Stimulated activated CD8-positive, alpha-beta memory T cell treated with anti-CD3 and anti-CD28 coated beads, Interleukin-12 subunit alpha, Interleukin-12 subunit beta, amount 100 ng/mL, for 24 hours (primary cell): ENCODE measurements around the gene UNC13C.
"Not testable (repeated sequence)": the region's sequence is repeated elsewhere in the genome, so short reads cannot be mapped to it uniquely, and the experiment has no call there.

ENCODE experiments used
- DNase-seq: peaks from one replicate; pipeline ENCODE4 v3.0.0-alpha.2; 2020; ENCODE audit errors: extremely low read depth

UNC13C gene

DNA sequence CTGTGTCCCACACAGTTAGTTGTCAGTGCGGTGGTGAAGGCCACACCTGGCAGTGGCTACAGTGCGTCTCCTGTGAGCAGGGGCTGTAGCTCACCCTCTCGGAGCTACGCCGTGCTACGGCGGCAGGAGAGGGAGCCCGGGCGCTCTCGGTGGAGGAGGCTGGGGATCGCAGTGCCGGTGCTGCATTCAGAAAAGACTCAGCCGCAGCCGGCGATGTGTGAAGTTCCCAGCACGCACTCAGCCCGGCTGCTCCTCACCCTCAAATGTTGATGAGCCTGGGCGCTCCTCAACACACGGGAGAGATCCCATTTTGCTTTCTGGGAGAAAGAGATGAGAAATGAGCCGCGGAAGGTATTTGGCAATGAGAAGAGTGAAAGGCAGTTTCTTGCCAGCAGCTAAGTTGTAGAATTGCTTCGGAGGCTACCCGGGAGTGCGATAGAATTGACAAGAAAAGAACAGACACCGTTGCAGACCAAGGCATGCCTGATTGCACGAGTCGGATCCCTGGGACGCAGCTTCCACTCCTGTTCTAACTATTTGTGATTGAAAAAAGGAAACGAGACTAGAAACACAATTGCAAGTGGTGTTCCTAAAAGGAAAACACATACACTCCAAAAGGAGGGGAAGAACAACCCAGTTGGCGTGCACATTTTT, at the start of gene UNC13C:
Gene UNC13C, plus strand, starts transcription at position 189 of the 654 bp plus-strand sequence. CDS start 34,463 bp downstream, outside the sequence.
- DNase-seq, result no peak

DNA sequence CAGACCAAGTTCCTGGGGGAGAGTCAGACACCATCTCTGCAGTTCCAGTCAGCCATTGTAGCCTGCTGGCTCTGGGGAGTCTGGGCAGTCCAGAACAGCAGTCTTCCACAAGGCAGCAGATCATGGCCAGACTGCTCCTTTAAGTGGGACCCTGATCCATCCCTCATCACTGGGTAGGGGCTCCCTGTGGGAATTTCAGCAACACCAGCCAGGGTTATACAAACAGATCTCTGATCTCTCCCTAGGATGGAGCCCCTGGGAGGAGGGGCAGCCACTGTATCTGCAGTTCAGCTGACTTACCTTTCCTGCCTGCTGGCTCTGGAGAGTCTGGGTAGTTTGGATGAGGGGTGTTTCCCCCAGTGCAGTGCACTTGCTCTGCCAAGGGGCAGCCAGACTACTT, 42.1 kb upstream of the UNC13C start:
- no peak for DNase-seq

DNA sequence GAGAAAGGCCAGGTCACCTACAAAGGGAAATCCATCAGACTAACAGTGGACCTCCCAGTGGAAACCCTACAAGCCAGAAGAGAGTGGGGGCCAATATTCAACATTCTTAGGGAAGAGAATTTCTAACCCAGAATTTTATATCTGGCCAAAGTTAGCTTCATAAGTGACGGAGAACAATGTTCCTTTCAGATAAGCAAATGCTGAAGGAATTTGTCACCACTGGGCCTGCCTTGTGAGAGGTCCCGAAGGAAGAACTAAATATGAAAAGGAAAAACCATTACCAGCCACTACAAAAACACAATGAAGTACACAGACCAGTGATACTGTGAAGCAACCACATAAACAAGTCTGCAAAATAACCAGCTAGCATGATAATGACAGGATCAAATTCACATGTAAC, 40.6 kb upstream of the UNC13C start:
- not testable (repeated sequence) for DNase-seq

GRCh38 chr15:53950572-53950971, 27.7 kb upstream of the UNC13C start:
- DNase-seq, result no peak

DNA sequence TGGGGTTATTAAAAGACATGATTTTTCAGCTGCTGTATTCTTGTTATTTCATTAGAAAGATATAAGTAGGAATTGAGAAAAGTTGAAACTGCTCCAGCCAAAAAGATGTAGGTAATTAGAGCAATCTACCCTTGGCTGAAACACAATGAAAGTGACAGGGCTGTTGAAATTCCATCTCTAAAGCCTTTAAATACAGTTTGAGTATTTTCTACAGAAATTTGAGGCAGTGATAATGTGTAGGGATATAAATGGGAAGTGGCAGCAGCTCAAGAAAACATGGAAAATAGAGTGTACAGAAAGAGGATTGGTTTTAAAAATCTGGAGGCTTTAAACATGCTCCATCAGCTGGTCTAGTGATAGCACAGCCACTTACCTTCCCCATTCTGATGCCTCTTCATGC, 22.8 kb upstream of the UNC13C start:
- DNase-seq, result no peak

- DNase-seq, result no peak
These were observed 15.3 kb upstream of the UNC13C start for GRCh38 chr15:53962646-53963561.

DNA sequence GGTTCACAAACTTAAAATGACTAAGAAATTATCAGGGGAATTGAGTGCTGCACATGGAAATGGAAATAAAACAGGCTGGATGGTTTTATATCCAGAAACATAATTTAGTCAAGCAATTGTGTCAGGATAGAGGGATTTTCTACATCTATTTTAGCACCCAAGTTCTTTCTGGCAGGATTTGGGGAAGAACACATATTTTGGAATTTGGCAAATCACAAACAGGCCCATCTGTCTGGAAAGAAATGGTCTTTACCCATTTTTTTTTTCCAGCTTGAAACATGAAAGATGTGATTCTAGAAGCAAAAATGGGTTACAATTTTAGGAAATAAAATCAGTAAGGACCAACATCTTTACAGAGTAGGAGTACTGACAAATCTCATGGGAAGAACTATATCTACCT, 14.4 kb upstream of the UNC13C start:
- no peak for DNase-seq

DNA sequence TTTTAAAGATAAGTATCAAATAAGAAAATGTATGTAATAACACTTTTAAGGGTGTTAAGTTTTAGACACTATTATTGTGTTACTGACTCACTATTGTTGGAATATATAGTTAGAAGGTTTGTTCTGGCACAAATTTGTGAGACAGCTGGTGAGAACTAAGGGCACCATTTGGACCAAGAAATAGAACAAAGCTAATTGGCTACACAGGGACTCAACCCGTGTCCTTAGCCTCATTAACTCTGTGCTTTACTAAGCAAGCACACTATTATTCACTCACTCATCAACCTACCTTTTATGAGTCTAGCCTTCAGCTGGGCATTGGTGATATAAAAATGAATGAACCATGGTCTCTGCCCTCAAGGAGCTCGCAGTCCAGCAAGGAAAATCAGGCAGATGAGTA, 4.1 kb upstream of the UNC13C start:
- no peak for DNase-seq

DNA sequence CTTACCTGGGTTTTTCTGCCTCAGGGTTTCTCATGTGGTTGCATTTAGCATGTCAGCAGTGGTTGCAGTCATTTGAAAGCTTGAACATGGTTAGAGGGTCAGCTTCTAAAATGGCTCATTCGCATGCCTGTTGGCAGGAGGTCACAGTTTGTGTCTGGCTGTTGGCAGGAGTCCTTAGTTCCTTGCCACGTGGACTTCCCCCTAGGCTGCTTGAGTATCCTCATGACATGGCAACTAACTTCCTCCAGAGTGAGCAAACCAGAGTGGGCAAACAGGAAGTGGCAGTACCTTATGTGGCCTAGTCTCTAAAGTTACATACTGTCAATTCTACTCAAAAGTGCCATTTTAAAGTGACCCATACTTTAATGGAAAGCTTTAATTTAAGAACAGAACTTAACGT, 3.4 kb upstream of the UNC13C start:
- DNase-seq, result no peak

DNA sequence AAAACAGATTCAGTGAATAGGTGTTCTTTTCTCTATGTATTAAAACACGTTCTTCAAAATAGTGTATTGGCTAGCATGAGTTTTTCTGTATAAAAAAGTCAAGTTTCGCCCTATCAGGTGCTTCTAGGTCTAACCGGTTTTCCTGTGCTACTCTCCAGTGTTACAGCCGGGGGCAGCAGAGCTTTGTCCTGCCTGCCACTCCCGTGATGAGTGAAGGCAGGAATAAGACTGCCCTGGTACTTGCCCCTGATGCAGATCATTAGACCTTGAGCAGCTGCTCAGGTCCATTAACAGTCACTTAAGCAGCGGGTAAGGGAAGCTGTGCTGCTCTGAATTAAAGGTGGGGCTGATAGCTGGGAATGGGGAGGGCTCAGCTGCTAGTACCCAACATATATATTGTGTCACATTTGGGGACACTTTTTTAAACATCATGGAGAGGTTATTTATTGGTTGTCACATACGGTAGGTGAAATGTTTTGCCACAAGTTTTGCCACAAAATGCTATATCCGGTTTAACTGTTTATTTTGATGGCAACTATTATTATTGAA, 1.3 kb upstream of the UNC13C start:
- no peak for DNase-seq

DNA sequence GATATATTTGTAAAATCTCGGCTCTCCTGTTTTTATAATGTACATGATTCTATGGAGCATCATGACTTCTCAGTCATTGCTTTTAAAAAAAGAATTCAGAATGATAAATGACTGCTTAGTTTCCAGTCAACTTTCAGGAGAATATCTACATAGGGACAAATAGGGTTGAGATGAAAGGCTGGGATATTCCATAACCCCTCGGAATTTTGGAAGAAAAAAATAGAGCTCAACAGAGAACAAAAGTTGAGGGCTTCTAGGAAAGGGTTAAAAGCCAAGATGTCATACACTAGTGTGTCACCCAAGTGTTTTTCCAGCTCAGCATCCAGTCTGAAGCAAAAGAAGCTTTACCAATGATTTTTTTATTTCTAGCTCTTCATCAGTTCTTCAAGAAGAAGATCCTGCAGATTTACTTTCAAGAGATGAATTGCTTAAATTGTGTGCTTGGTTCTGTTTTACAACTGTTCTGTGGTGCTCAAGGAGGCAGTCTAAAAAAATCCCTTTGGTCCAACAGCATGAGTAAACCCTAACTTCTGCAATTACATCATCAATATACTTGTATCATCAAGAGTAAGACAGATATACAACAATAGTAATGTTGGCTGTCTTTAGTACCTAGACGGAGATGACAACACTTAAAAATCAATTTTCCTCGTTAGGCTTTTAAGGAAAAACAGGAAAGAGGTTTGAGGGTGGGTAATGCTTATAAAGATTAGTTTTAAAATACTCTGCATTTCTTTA, 979 bp downstream of the UNC13C start:
- no peak for DNase-seq

DNA sequence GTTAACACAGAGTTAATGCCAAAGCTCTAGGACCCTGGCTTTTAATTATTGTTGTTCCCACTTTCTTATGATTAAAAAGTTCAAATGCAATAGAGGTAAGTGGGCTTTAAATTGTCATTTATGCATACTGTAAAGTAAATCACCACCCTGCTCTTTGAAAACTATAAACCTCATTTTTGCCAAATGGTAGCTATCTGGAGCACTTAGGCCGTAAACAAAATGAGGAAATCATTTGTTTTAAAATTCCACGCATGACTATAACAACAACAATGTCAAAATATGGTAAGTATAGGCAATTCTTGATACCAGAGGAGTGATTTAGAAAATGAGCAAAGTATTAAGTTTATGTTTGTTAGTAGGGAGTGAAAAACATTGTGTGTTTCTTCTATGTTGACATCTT, 1.8 kb downstream of the UNC13C start:
- DNase-seq, result no peak

GRCh38 chr15:53982071-53982680, 3.9 kb downstream of the UNC13C start:
- DNase-seq, result no peak

- no peak for DNase-seq
These were observed 4.6 kb downstream of the UNC13C start for GRCh38 chr15:53982876-53983275.

DNA sequence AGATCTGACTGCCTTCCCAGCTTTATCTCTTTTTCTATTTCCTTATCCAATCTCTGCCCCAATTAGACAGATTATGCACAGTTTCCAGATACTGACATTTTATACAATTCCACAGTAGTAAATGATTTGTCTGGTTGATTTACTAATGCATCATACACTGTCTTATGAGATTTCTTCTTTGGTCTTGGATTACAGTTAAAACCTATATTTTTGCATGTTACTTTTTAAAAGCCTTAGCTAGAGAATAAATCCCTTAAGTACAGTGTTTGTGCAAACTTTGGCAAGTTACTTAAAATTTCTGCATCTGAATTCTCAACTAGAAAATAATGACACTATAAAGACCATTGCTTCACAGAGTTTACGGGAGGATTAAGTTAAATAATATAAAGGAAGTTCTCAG, 6.0 kb downstream of the UNC13C start:
- no peak for DNase-seq

- no peak for DNase-seq
These were observed 7.3 kb downstream of the UNC13C start for GRCh38 chr15:53985562-53985961.

DNA sequence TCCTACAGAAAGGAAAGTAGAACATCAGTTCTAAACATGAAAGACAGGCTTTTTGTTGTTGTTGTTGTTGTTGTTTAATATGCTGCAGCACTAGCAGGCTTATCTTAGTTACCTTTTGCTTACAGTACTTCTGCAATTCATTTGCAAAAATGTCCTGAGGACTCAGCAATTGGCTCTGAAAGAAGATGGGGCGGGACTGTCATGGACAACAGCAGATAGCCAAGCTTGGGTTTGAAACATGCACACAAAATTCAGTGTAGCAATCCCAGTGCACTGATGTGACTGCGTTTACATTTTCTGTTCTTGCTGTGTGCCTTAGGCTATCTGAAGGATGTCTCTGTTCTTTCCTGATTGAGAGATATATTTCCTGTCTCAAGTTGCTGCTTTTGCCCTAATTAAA, 9.2 kb downstream of the UNC13C start:
- no peak for DNase-seq

GRCh38 chr15:54007256-54007655, 29.0 kb downstream of the UNC13C start:
- no peak for DNase-seq

- DNase-seq, result no peak
These were observed 33.4 kb downstream of the UNC13C start for GRCh38 chr15:54011656-54012055.

DNA sequence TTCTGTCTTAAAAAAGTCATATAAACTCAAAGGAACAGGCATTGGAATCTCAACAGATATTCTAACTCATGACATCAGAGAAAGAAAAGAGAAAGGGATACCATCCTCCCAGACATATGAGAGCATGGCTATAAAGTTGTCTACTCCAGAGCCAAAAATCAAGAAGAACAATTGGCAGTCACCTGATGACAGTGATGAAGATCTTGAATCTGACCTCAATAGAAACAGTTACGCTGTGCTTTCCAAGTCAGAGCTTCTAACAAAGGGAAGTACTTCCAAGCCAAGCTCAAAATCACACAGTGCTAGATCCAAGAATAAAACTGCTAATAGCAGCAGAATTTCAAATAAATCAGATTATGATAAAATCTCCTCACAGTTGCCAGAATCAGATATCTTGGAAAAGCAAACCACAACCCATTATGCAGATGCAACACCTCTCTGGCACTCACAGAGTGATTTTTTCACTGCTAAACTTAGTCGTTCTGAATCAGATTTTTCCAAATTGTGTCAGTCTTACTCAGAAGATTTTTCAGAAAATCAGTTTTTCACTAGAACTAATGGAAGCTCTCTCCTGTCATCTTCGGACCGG, 35.9 kb downstream of the UNC13C start:
- DNase-seq, result no peak

DNA sequence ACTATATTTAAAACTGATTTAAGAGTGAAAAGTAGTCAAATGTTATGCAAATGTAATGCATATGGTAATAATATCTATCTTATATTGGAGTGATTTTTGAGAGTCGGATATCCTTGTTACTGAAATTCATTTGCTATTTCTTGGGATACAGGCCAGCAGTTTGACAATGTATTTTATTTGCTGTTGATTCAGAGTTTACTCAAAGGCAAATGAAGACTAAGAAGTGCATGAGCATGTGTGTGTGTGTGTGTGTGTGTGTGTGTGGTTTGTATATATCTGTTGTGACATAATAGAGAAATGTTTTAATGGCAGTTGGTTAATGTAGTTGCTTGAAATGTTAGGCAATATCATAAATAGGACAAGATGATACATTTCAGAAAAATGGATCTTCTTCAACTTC, 39.0 kb downstream of the UNC13C start:
- DNase-seq, result no peak
